CD14-positive monocyte (primary cell): ENCODE data around the gene CYP19A1. TPM values are rescaled to one million over a fixed set of nuclear protein-coding genes. Genes with fewer than 3 reads are reported as not detected.

ENCODE experiments used
- DNase-seq, 3 donors: peaks; one replicate each; pipeline ENCODE4 v3.0.0-alpha.2; 2011 to 2022
- H2AFZ ChIP-seq: 2 replicates; pipeline ENCODE4 v1.6.0; 2012; ENCODE audit warnings: mild to moderate bottlenecking, low read depth, low read length, inconsistent platforms; ENCODE audit not compliant: insufficient read depth, poor library complexity, severe bottlenecking
- H3K27ac ChIP-seq, 2 donors: 1 replicate in 1 of 2; 2 replicates in 1 of 2; pipeline ENCODE4 v1.5.1; 2012 to 2013; ENCODE audit warnings: low read length in 2 of 2, control low read depth in 1 of 2, inconsistent platforms in 1 of 2, low read depth in 1 of 2, mild to moderate bottlenecking in 1 of 2
- H3K27me3 ChIP-seq, 2 donors: one replicate each; pipeline versions ENCODE4 v1.6.0 to v1.6.1; 2011 to 2013; ENCODE audit warnings: low read length in 2 of 2; ENCODE audit not compliant: control insufficient read depth in 2 of 2, insufficient read depth in 2 of 2
- H3K36me3 ChIP-seq, 2 donors: replicated peaks in 1 of 2; 1 replicate in 1 of 2; 2 replicates in 1 of 2; pipeline versions ENCODE4 v1.5.1 to v1.6.1; 2012 to 2013; ENCODE audit warnings: low read length in 2 of 2, control low read depth in 1 of 2, inconsistent platforms in 1 of 2, mild to moderate bottlenecking in 1 of 2; ENCODE audit not compliant: insufficient read depth in 2 of 2, control insufficient read depth in 1 of 2
- H3K4me1 ChIP-seq, 2 donors: 1 replicate in 1 of 2; 2 replicates in 1 of 2; pipeline versions ENCODE4 v1.5.1 to v1.6.1; 2012 to 2013; ENCODE audit warnings: low read length in 2 of 2, control low read depth in 1 of 2, inconsistent platforms in 1 of 2, mild to moderate bottlenecking in 1 of 2, moderate library complexity in 1 of 2; ENCODE audit not compliant: insufficient read depth in 2 of 2, control insufficient read depth in 1 of 2
- H3K4me2 ChIP-seq: replicated peaks from 2 replicates; pipeline ENCODE3; 2012; ENCODE audit warnings: low read length, moderate library complexity, mild to moderate bottlenecking; ENCODE audit not compliant: poor library complexity, severe bottlenecking; ENCODE audit errors: extremely low read depth
- H3K4me3 ChIP-seq, 3 experiments: fragments of 200-600 bp in 1 of 3; sonication (generic) in 1 of 3; replicated peaks in 1 of 3; 1 replicate in 2 of 3; 2 replicates in 1 of 3; pipeline ENCODE4 v1.5.1; 2011 to 2013; ENCODE audit warnings: low read length in 3 of 3, mild to moderate bottlenecking in 3 of 3, control low read depth in 2 of 3, low read depth in 2 of 3, inconsistent platforms in 1 of 3, moderate library complexity in 1 of 3
- H3K79me2 ChIP-seq: 2 replicates; pipeline ENCODE4 v1.6.0; 2012; ENCODE audit warnings: mild to moderate bottlenecking, control low read depth, inconsistent platforms, low read length, moderate library complexity; ENCODE audit not compliant: insufficient read depth
- H3K9ac ChIP-seq: 2 replicates; pipeline ENCODE4 v1.6.0; 2017; ENCODE audit warnings: low read length, mild to moderate bottlenecking; ENCODE audit not compliant: insufficient read depth, poor library complexity, severe bottlenecking
- H3K9me3 ChIP-seq, 2 donors: replicated peaks in 1 of 2; 1 replicate in 1 of 2; 2 replicates in 1 of 2; pipeline versions ENCODE4 v1.5.1 to v1.6.1; 2012 to 2013; ENCODE audit warnings: low read length in 2 of 2, control low read depth in 1 of 2; ENCODE audit not compliant: control insufficient read depth in 1 of 2, insufficient read depth in 1 of 2
- H4K20me1 ChIP-seq: 2 replicates; pipeline ENCODE4 v1.6.0; 2012; ENCODE audit warnings: mild to moderate bottlenecking, low read length, control low read depth, moderate library complexity; ENCODE audit not compliant: insufficient read depth
- H3K27ac Mint-ChIP-seq, 7 donors: one replicate each; pipeline ENCODE4 v1.8.0; 2020; ENCODE audit warnings: mild to moderate bottlenecking in 7 of 7, mixed read lengths in 7 of 7, moderate library complexity in 6 of 7, inconsistent platforms in 2 of 7
- H3K27me3 Mint-ChIP-seq, 3 donors: one replicate each; pipeline ENCODE4 v1.8.0; 2021 to 2022; ENCODE audit warnings: low read depth in 3 of 3, mild to moderate bottlenecking in 3 of 3, mixed read lengths in 3 of 3, moderate library complexity in 3 of 3, inconsistent platforms in 1 of 3
- H3K36me3 Mint-ChIP-seq, 2 donors: one replicate each; pipeline ENCODE4 v1.8.0; 2020; ENCODE audit warnings: mixed read lengths in 2 of 2, inconsistent platforms in 1 of 2, mild to moderate bottlenecking in 1 of 2
- H3K4me1 Mint-ChIP-seq: one replicate; pipeline ENCODE4 v1.8.0; 2020; ENCODE audit warnings: mild to moderate bottlenecking, mixed read lengths
- H3K4me3 Mint-ChIP-seq, 2 donors: one replicate each; pipeline ENCODE4 v1.8.0; 2020; ENCODE audit warnings: mild to moderate bottlenecking in 2 of 2, mixed read lengths in 2 of 2, moderate library complexity in 1 of 2
- H3K9me3 Mint-ChIP-seq, 7 donors: one replicate each; pipeline ENCODE4 v1.8.0; 2020 to 2022; ENCODE audit warnings: mixed read lengths in 7 of 7, mild to moderate bottlenecking in 6 of 7, moderate library complexity in 6 of 7, inconsistent platforms in 2 of 7
- WGBS: methylation state at CpG from one replicate; pipeline ENCODE4 v1.1.5; 2013; ENCODE audit warnings: missing lambda C conversion rate; ENCODE audit not compliant: insufficient coverage; 5-methylcytosine and 5-hydroxymethylcytosine counted together
- intact Hi-C, 2 donors: fragments of 100-400 bp; cut with micrococcal nuclease; formaldehyde crosslinking; loops; one replicate each; pipeline versions ENCODE4 v1.15.0 to v1.15.1; 2023
- polyA plus RNA-seq, 3 donors: library from polyadenylated mRNA; depleted of rRNA in 1 of 3; unstranded in 2 of 3; stranded (reverse) in 1 of 3; fragments of 300-500 nt in 2 of 3; fragments of >200 nt in 1 of 3; fragmentation: Illumina TruSeq in 2 of 3; gene quantifications; 1 replicate in 2 of 3; 2 replicates in 1 of 3; pipeline ENCODE4 v1.2.3, GENCODE V29; 2012 to 2021
- TF ChIP-seq, protein P1 (sequence below): fragments of 200-600 bp; IDR thresholded peaks from one replicate; pipeline ENCODE4 v1.8.0; 2022; ENCODE audit warnings: antibody characterized with exemption, mild to moderate bottlenecking

The CYP19A1 gene
- polyA plus RNA-seq, 3 donors = not detected

DNA sequence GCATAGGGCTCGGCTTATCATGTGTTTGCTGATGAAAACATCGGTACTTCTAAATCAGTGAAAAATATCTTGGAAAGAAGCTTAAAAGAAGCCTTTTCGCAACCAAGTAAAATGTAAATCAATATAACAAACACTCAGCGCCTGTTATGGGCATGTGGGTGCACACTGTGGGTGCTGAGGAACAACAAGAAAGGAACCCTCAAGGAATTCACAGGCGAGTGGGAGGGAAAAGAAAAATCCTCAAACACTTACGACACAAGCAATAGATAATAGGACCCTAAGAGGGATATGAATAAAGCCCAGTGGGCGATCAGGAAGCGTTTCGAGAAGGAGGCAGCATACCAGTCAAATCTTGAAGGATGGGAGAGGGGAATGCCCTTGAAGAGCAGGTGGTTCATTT is 25.0 kb upstream of the CYP19A1 start:
- no peak overlapping the region for H3K9ac ChIP-seq
- peaks cover 0 to 8% of the 10 kb centered on the region in 2 donors for H3K4me1 ChIP-seq
- DNase-seq = no peak
- no peak overlapping the region for H2AFZ ChIP-seq
- no peak overlapping the region for H3K4me3 ChIP-seq
- Mint-ChIP-seq H3K36me3 (no peaks in the 10 kb centered on the region), H3K27me3 (peaks cover 3 to 4% (median 3%) of the 10 kb centered on the region in 3 donors), H3K9me3 (peaks cover 0 to 3% (median 0%) of the 10 kb centered on the region in 7 donors), H3K27ac (no peak overlapping the region), H3K4me1 (peaks cover 13% of the 10 kb centered on the region), H3K4me3 (no peak overlapping the region)
- no peaks in the 10 kb centered on the region for H4K20me1 ChIP-seq
- 100% methylated on average over 2 of the region's 9 CpGs for WGBS
- intact Hi-C loops = no loop called here
- H3K27ac ChIP-seq = no peak overlapping the region
- TF ChIP-seq, protein P1, sequence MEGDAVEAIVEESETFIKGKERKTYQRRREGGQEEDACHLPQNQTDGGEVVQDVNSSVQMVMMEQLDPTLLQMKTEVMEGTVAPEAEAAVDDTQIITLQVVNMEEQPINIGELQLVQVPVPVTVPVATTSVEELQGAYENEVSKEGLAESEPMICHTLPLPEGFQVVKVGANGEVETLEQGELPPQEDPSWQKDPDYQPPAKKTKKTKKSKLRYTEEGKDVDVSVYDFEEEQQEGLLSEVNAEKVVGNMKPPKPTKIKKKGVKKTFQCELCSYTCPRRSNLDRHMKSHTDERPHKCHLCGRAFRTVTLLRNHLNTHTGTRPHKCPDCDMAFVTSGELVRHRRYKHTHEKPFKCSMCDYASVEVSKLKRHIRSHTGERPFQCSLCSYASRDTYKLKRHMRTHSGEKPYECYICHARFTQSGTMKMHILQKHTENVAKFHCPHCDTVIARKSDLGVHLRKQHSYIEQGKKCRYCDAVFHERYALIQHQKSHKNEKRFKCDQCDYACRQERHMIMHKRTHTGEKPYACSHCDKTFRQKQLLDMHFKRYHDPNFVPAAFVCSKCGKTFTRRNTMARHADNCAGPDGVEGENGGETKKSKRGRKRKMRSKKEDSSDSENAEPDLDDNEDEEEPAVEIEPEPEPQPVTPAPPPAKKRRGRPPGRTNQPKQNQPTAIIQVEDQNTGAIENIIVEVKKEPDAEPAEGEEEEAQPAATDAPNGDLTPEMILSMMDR = no peak
- H3K79me2 ChIP-seq = no peaks in the 10 kb centered on the region
- no peak overlapping the region for H3K4me2 ChIP-seq
- peaks cover 2% of the 10 kb centered on the region in 2 donors for H3K27me3 ChIP-seq
- H3K36me3 ChIP-seq = no peaks in the 10 kb centered on the region
- no peaks in the 10 kb centered on the region for H3K9me3 ChIP-seq

DNA sequence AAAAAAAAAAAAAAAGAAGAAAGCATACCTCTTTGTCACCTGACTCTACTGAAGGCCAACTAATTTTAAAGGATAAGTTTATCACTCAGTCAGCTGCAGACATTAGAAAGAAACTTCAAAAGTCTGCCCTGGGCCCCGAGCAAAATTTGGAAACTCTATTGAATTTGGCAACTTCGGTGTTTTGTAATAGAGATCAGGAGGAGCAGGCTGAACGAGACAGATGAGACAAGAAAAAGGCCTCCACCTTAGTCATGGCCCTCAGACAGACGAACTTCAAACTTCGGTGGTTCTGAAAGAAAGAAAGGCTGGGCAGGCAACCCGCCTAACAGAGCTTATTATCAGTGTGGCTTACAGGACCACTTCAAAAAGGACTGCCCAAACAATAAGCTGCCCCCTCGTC is 21.6 kb upstream of the CYP19A1 start:
- intact Hi-C loops = no loop called here
- Histone ChIP-seq H3K27ac (no peak overlapping the region), H3K4me1 (peaks cover 0 to 8% of the 10 kb centered on the region in 2 donors), H3K4me3 (no peak overlapping the region), H3K4me2 (no peak overlapping the region), H3K27me3 (peaks cover 2% of the 10 kb centered on the region in 2 donors), H3K9me3 (no peaks in the 10 kb centered on the region), H3K9ac (no peak overlapping the region), H4K20me1 (no peaks in the 10 kb centered on the region), H2AFZ (no peak overlapping the region), H3K36me3 (no peaks in the 10 kb centered on the region), H3K79me2 (no peaks in the 10 kb centered on the region)
- Mint-ChIP-seq H3K9me3 (peaks cover 0 to 5% (median 2%) of the 10 kb centered on the region in 7 donors), H3K27ac (peak overlapping the region in 1 of 7 donors; percentile 71), H3K36me3 (no peaks in the 10 kb centered on the region), H3K27me3 (peaks cover 0 to 6% (median 3%) of the 10 kb centered on the region in 3 donors), H3K4me3 (no peak overlapping the region), H3K4me1 (peaks cover 14% of the 10 kb centered on the region)
- TF ChIP-seq, protein P1 = no peak
- WGBS = 49% methylated on average over 7 of the region's 7 CpGs
- peak in 1 of 3 donors; percentile 27 for DNase-seq
